Vagina (tissue), 2 donors: ENCODE results near the gene MRPL55.

ENCODE experiments used
- POLR2AphosphoS5 ChIP-seq, 2 donors: sonication (generic); formaldehyde crosslinking; IDR thresholded peaks; one replicate each; pipeline ENCODE4 v1.9.0; 2017; ENCODE audit warnings: antibody characterized with exemption in 2 of 2, mild to moderate bottlenecking in 2 of 2, low read depth in 1 of 2; ENCODE audit not compliant: insufficient read depth in 1 of 2
- TF ChIP-seq, protein P1 (sequence below), 3 experiments: fragments of 450-650 bp in 2 of 3; fragments of 200-600 bp in 1 of 3; sonication (generic) in 1 of 3; IDR thresholded peaks; one replicate each; pipeline ENCODE4 v1.5.1; 2017 to 2019; ENCODE audit warnings: antibody characterized with exemption in 3 of 3, mild to moderate bottlenecking in 2 of 3, moderate library complexity in 2 of 3

DNA sequence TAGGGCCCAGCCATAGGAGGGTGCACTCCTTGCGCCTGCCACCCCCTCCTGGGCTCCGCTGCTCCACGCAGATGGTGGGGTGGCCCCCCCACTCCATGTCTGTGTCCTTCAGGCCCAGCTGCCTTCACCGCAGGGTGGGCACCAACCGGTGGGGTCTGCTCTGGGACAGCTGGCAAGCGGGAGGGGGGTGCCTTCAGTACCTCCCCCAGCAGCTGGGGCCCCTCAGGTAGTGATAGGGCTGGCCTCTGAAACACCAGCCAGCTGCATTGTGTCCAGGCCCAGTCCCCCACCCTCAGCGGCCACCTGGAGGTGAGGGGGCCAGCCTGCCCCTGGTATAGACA, 41.0 kb upstream of the MRPL55 start:
- TF ChIP-seq, protein P1, sequence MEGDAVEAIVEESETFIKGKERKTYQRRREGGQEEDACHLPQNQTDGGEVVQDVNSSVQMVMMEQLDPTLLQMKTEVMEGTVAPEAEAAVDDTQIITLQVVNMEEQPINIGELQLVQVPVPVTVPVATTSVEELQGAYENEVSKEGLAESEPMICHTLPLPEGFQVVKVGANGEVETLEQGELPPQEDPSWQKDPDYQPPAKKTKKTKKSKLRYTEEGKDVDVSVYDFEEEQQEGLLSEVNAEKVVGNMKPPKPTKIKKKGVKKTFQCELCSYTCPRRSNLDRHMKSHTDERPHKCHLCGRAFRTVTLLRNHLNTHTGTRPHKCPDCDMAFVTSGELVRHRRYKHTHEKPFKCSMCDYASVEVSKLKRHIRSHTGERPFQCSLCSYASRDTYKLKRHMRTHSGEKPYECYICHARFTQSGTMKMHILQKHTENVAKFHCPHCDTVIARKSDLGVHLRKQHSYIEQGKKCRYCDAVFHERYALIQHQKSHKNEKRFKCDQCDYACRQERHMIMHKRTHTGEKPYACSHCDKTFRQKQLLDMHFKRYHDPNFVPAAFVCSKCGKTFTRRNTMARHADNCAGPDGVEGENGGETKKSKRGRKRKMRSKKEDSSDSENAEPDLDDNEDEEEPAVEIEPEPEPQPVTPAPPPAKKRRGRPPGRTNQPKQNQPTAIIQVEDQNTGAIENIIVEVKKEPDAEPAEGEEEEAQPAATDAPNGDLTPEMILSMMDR (IDR thresholded peaks at IDR 0.05) = no peak
- no peak for TF ChIP-seq POLR2AphosphoS5 (IDR thresholded peaks at IDR 0.05; ENCODE audit: insufficient read depth in 1 of 2, low read depth in 1 of 2)
